ENCODE results near the gene RAD23B.

DNA sequence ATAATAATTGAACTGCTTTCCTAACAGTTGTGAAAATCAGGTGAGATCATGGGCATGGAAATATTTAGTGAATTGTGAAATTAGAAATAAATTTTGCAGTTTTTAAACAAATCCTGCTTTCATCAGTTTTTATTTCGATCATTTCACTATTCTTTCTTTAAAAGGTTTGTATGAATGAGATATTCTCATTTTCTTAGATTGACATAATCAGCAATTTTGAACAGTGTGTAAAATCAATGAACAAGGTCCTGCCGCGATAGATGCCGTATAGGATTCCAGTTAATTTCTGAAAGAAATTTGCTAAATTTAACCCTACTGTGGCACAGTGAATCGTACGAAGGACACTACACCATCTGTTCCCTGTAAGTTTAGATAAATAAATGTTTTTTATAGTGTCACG lies 7.5 kb downstream of the RAD23B start:
- TF ChIP-seq CTCF (IDR thresholded peaks at IDR 0.05) (no peak), SIN3A (IDR thresholded peaks at IDR 0.05; ENCODE audit: borderline replicate concordance, insufficient read depth, low read depth, low read length) (no peak), REST (IDR thresholded peaks at IDR 0.05; ENCODE audit: insufficient read depth in 1 of 2, low read depth in 2 of 2, low read length in 1 of 2) (no peak), POLR2AphosphoS5 (IDR thresholded peaks at IDR 0.05; ENCODE audit: low read depth, low read length) (no peak), TCF7L2 (IDR thresholded peaks at IDR 0.05; ENCODE audit: low read depth, low read length) (no peak)
